Measurements from ENCODE around the gene ENOX2.
"Not testable (repeated sequence)": the region's sequence is repeated elsewhere in the genome, so short reads cannot be mapped to it uniquely, and the experiment has no call there.

Gene ENOX2

GRCh38 chrX:130902783-130903613 lies at the start of gene ENOX2:
Gene ENOX2 (minus strand): TSS chrX:130903209. CDS start chrX:130703216, 199,993 bp downstream.
- peak; percentile 63 to 68 for DNase-seq (ENCODE audit: low read depth in 2 of 2)

- DNase-seq (ENCODE audit: low read depth in 2 of 2), result no peak
Measured at GRCh38 chrX:130952266-130953043, 49.4 kb upstream of the ENOX2 start.

- no peak for DNase-seq (ENCODE audit: low read depth in 2 of 2)
Measured at GRCh38 chrX:130944230-130944629, 41.2 kb upstream of the ENOX2 start.

- no peak for DNase-seq (ENCODE audit: low read depth in 2 of 2)
Measured at GRCh38 chrX:130937101-130937500, 34.1 kb upstream of the ENOX2 start.

- DNase-seq (ENCODE audit: low read depth in 2 of 2), result no peak
Measured at GRCh38 chrX:130933358-130933757, 30.3 kb upstream of the ENOX2 start.

GRCh38 chrX:130920405-130920804 lies 17.4 kb upstream of the ENOX2 start:
- DNase-seq (ENCODE audit: low read depth in 2 of 2), result not testable (repeated sequence)

GRCh38 chrX:130919676-130920075 lies 16.7 kb upstream of the ENOX2 start:
- DNase-seq (ENCODE audit: low read depth in 2 of 2), result not testable (repeated sequence)

GRCh38 chrX:130918498-130918897 lies 15.5 kb upstream of the ENOX2 start:
- not testable (repeated sequence) for DNase-seq (ENCODE audit: low read depth in 2 of 2)

GRCh38 chrX:130916636-130917422 lies 13.8 kb upstream of the ENOX2 start:
- DNase-seq (ENCODE audit: low read depth in 2 of 2), result peak in 1 of 2 experiments; percentile 4

- no peak for DNase-seq (ENCODE audit: low read depth in 2 of 2)
Measured at GRCh38 chrX:130915302-130915701, 12.3 kb upstream of the ENOX2 start.

GRCh38 chrX:130909469-130910136 lies 6.6 kb upstream of the ENOX2 start:
- DNase-seq (ENCODE audit: low read depth in 2 of 2), result no peak

GRCh38 chrX:130906776-130907175 lies 3.8 kb upstream of the ENOX2 start:
- DNase-seq (ENCODE audit: low read depth in 2 of 2), result no peak

GRCh38 chrX:130902446-130902782 lies 595 bp downstream of the ENOX2 start:
- DNase-seq (ENCODE audit: low read depth in 2 of 2), result no peak

GRCh38 chrX:130896802-130897501 lies 6.1 kb downstream of the ENOX2 start:
- DNase-seq (ENCODE audit: low read depth in 2 of 2), result no peak

GRCh38 chrX:130896026-130896425 lies 7.0 kb downstream of the ENOX2 start:
- no peak for DNase-seq (ENCODE audit: low read depth in 2 of 2)

GRCh38 chrX:130895299-130895698 lies 7.7 kb downstream of the ENOX2 start:
- no peak for DNase-seq (ENCODE audit: low read depth in 2 of 2)

- no peak for DNase-seq (ENCODE audit: low read depth in 2 of 2)
Measured at GRCh38 chrX:130893356-130894085, 9.5 kb downstream of the ENOX2 start.

- no peak for DNase-seq (ENCODE audit: low read depth in 2 of 2)
Measured at GRCh38 chrX:130887376-130887775, 15.6 kb downstream of the ENOX2 start.

GRCh38 chrX:130885996-130886395 lies 17.0 kb downstream of the ENOX2 start:
- DNase-seq (ENCODE audit: low read depth in 2 of 2), result no peak

GRCh38 chrX:130885508-130885907 lies 17.5 kb downstream of the ENOX2 start:
- no peak for DNase-seq (ENCODE audit: low read depth in 2 of 2)

All from stimulated activated CD4-positive, alpha-beta T cell treated with anti-CD3 and anti-CD28 coated beads, Interleukin-12 subunit alpha, Interleukin-12 subunit beta, amount 100 ng/mL, for 24 hours (primary cell).